Measurements from ENCODE around the gene TRAPPC8. TPM values are rescaled to one million over a fixed set of nuclear protein-coding genes. Genes with fewer than 3 reads are reported as not detected.
"Not testable (repeated sequence)": the region's sequence is repeated elsewhere in the genome, so short reads cannot be mapped to it uniquely, and the experiment has no call there.

Gene TRAPPC8
- total and polyA plus RNA-seq, 4 donors, result 16.8 to 47.1 (median 29.3) TPM

- 88 to 97% methylated on average over 7 of the region's 7 CpGs for WGBS, 2 donors
- DNase-seq; H3K9me3 ChIP-seq (ENCODE audit: control insufficient read depth, low read length); intact Hi-C loops (cut with DNase I); ATAC-seq (ENCODE audit: low FRiP score); H3K36me3 ChIP-seq (ENCODE audit: control insufficient read depth in 1 of 2, insufficient read depth in 2 of 2, low read length in 1 of 2); H3K27ac ChIP-seq (ENCODE audit: low read depth in 1 of 2, low read length in 2 of 2); H3K27me3 ChIP-seq (ENCODE audit: control insufficient read depth in 1 of 2, insufficient read depth in 2 of 2, low read length in 1 of 2); H3K4me1 ChIP-seq (ENCODE audit: control insufficient read depth in 1 of 2, insufficient read depth in 2 of 2, low read length in 2 of 2); H3K4me3 ChIP-seq (ENCODE audit: low read length in 2 of 2): not testable (repeated sequence)
Measured at GRCh38 chr18:31899771-31900170, 43.2 kb downstream of the TRAPPC8 start.

DNA sequence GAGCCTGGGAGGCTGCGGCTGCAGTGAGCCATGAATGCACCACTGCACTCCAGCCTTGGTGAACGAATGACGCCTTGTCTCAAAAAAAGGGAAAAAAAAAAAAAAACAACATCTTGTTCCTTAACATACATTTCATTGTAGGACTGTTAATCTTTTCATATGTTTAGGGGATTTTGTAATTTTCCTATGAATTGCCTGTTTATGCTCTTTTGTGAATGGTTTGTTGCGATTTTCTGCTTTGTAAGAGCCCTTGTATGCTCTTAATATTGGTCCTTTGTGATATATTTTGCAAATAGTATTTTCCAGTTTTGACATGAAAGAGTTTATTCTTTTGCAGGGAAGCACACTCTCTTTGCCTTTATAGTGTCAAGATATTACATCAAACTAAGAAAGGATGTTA lies 50.0 kb downstream of the TRAPPC8 start:
- no peak for DNase-seq
- intact Hi-C loops (cut with DNase I), result no loop called here
- 97 to 100% methylated on average over 4 of the region's 4 CpGs for WGBS, 2 donors

GRCh38 chr18:31891566-31891965 lies 51.4 kb downstream of the TRAPPC8 start:
- Histone ChIP-seq H3K27me3 (ENCODE audit: control insufficient read depth in 1 of 2, insufficient read depth in 2 of 2, low read length in 1 of 2) (no peaks in the 10 kb centered on the region), H3K4me1 (ENCODE audit: control insufficient read depth in 1 of 2, insufficient read depth in 2 of 2, low read length in 2 of 2) (no peaks in the 10 kb centered on the region), H3K36me3 (ENCODE audit: control insufficient read depth in 1 of 2, insufficient read depth in 2 of 2, low read length in 1 of 2) (peaks cover 0 to 3% of the 10 kb centered on the region in 2 donors), H3K27ac (ENCODE audit: low read depth in 1 of 2, low read length in 2 of 2) (no peak overlapping the region), H3K4me3 (ENCODE audit: low read length in 2 of 2) (no peak overlapping the region), H3K9me3 (ENCODE audit: control insufficient read depth, low read length) (no peaks in the 10 kb centered on the region)
- intact Hi-C loops (cut with DNase I), result no loop called here
- ATAC-seq (ENCODE audit: low FRiP score) (no peak), DNase-seq (no peak)
- WGBS, 2 donors, result 90 to 95% methylated on average over 3 of the region's 3 CpGs

More for the DNA sequence above, 50.0 kb downstream of the TRAPPC8 start:
- Histone ChIP-seq H3K4me1 (ENCODE audit: control insufficient read depth in 1 of 2, insufficient read depth in 2 of 2, low read length in 2 of 2) (no peaks in the 10 kb centered on the region), H3K4me3 (ENCODE audit: low read length in 2 of 2) (no peak overlapping the region), H3K9me3 (ENCODE audit: control insufficient read depth, low read length) (no peaks in the 10 kb centered on the region), H3K27ac (ENCODE audit: low read depth in 1 of 2, low read length in 2 of 2) (no peak overlapping the region), H3K36me3 (ENCODE audit: control insufficient read depth in 1 of 2, insufficient read depth in 2 of 2, low read length in 1 of 2) (peaks cover 0 to 3% of the 10 kb centered on the region in 2 donors), H3K27me3 (ENCODE audit: control insufficient read depth in 1 of 2, insufficient read depth in 2 of 2, low read length in 1 of 2) (no peaks in the 10 kb centered on the region)
- ATAC-seq (ENCODE audit: low FRiP score), result no peak

DNA sequence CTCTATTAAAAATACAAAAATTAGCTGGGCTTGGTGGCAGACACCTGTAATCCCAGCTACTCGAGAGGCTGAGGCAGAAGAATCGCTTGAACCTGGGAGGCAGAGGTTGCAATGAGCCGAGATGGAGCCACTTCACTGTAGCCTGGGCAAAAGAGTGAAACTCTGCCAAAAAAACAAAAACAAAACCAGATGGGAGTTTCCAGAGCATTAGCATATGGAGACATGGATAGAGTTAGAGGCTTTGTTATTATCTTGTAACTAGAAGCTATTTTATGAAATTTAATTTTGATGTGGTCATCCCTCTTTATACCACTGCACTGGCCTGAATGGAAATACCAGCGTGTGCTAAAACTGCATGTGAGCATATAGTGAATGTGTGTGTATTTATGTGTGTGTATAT lies 58.9 kb downstream of the TRAPPC8 start:
- intact Hi-C loops (cut with DNase I), result no loop called here
- no peak overlapping the region for H3K27ac ChIP-seq (ENCODE audit: low read depth in 1 of 2, low read length in 2 of 2)
- no peaks in the 10 kb centered on the region for H3K36me3 ChIP-seq (ENCODE audit: control insufficient read depth in 1 of 2, insufficient read depth in 2 of 2, low read length in 1 of 2)
- ATAC-seq (ENCODE audit: low FRiP score) (no peak), DNase-seq (no peak)
- 97% methylated on average over 4 of the region's 4 CpGs for WGBS, 2 donors
- no peak overlapping the region for H3K4me3 ChIP-seq (ENCODE audit: low read length in 2 of 2)
- H3K9me3 ChIP-seq (ENCODE audit: control insufficient read depth, low read length), result no peaks in the 10 kb centered on the region
- no peaks in the 10 kb centered on the region for H3K4me1 ChIP-seq (ENCODE audit: control insufficient read depth in 1 of 2, insufficient read depth in 2 of 2, low read length in 2 of 2)
- no peaks in the 10 kb centered on the region for H3K27me3 ChIP-seq (ENCODE audit: control insufficient read depth in 1 of 2, insufficient read depth in 2 of 2, low read length in 1 of 2)

DNA sequence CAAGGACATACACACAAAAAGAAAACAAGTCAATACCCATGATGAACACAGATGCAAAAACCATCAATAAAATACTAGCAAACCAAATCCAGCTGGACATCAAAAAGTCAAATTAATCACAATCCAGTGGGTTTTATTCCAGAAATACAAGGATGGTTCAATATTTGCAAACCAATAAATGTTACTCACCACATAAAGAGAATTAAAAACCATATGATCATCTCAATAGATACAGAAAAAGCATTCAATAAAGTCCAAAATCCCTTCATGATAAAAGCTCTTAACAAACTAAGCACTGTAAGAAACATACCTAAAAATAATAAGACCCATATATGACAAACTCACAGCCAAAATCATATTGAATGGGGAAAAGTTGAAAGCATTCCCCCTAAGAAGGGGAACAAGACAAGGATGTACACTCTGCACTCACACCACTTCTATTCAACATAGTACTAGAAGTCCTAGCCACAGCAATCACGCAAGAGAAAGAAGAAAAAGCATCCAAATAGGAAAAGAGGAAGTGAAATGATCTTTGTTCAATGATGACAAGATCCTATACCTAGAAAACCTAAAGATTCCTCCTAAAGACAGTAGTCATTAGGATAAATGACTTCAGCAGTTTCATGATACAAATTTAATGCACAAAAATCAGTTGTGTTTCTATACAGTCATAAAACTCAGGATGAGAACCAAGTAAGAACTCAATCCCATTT lies 62.6 kb downstream of the TRAPPC8 start:
- 98 to 100% methylated on average over 1 of the region's 1 CpG for WGBS, 2 donors
- DNase-seq (no peak), ATAC-seq (ENCODE audit: low FRiP score) (no peak)
- no peaks in the 10 kb centered on the region for H3K27me3 ChIP-seq (ENCODE audit: control insufficient read depth in 1 of 2, insufficient read depth in 2 of 2, low read length in 1 of 2)
- no peak overlapping the region for H3K4me3 ChIP-seq (ENCODE audit: low read length in 2 of 2)
- no peaks in the 10 kb centered on the region for H3K4me1 ChIP-seq (ENCODE audit: control insufficient read depth in 1 of 2, insufficient read depth in 2 of 2, low read length in 2 of 2)
- peaks cover 0 to 1% of the 10 kb centered on the region in 2 donors for H3K36me3 ChIP-seq (ENCODE audit: control insufficient read depth in 1 of 2, insufficient read depth in 2 of 2, low read length in 1 of 2)
- intact Hi-C loops (cut with DNase I), result no loop called here
- H3K9me3 ChIP-seq (ENCODE audit: control insufficient read depth, low read length), result no peaks in the 10 kb centered on the region
- H3K27ac ChIP-seq (ENCODE audit: low read depth in 1 of 2, low read length in 2 of 2), result no peak overlapping the region

DNA sequence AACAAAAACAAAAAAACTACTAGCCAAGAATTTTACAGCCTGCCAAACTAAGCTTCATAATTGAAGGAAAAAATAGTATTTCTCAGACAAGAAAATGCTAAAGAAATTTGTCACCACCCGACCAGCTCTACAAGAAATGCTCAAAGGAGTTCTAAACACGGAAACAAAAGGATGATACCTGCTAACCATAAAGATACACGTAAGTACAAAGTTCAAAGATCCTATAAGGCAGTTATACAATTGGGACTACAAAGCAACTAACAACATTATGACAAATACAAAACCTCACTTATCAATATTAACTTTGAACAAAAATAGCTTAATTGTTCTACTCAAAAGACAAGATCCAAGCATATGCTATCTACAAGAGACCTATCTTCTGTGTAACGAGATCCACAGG lies 64.6 kb downstream of the TRAPPC8 start:
- intact Hi-C loops (cut with DNase I), result no loop called here
- WGBS, 2 donors, result 94 to 95% methylated on average over 4 of the region's 4 CpGs
- peaks cover 0 to 2% of the 10 kb centered on the region in 2 donors for H3K36me3 ChIP-seq (ENCODE audit: control insufficient read depth in 1 of 2, insufficient read depth in 2 of 2, low read length in 1 of 2)
- ATAC-seq (ENCODE audit: low FRiP score) (no peak), DNase-seq (no peak)
- no peak overlapping the region for H3K27ac ChIP-seq (ENCODE audit: low read depth in 1 of 2, low read length in 2 of 2)
- no peaks in the 10 kb centered on the region for H3K9me3 ChIP-seq (ENCODE audit: control insufficient read depth, low read length)
- no peaks in the 10 kb centered on the region for H3K27me3 ChIP-seq (ENCODE audit: control insufficient read depth in 1 of 2, insufficient read depth in 2 of 2, low read length in 1 of 2)
- no peak overlapping the region for H3K4me3 ChIP-seq (ENCODE audit: low read length in 2 of 2)
- H3K4me1 ChIP-seq (ENCODE audit: control insufficient read depth in 1 of 2, insufficient read depth in 2 of 2, low read length in 2 of 2), result no peaks in the 10 kb centered on the region

DNA sequence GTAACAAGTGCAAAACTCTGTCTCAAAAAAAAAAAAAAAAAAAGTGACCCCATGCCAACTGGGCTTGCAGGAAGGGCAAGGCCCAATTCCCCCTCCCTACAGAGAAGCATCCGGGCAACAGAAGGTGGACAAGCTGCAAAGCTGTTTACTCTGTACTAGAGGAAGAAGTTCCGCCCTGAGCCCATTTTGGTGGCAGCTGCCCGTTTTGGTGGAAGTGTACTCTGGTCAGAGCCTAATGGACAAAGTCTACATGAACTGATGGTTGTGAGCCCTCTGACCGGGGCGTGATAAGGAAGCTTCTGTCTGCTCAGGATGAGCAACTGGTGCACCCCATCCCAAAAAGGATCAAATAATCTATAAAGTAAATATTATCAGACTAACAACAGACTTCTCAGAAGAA lies 65.0 kb downstream of the TRAPPC8 start:
- Histone ChIP-seq H3K27me3 (ENCODE audit: control insufficient read depth in 1 of 2, insufficient read depth in 2 of 2, low read length in 1 of 2) (no peaks in the 10 kb centered on the region), H3K4me1 (ENCODE audit: control insufficient read depth in 1 of 2, insufficient read depth in 2 of 2, low read length in 2 of 2) (no peaks in the 10 kb centered on the region), H3K9me3 (ENCODE audit: control insufficient read depth, low read length) (no peaks in the 10 kb centered on the region), H3K36me3 (ENCODE audit: control insufficient read depth in 1 of 2, insufficient read depth in 2 of 2, low read length in 1 of 2) (peaks cover 0 to 2% of the 10 kb centered on the region in 2 donors), H3K27ac (ENCODE audit: low read depth in 1 of 2, low read length in 2 of 2) (no peak overlapping the region), H3K4me3 (ENCODE audit: low read length in 2 of 2) (no peak overlapping the region)
- no peak for DNase-seq
- intact Hi-C loops (cut with DNase I), result no loop called here
- no peak for ATAC-seq (ENCODE audit: low FRiP score)
- 97% methylated on average over 5 of the region's 5 CpGs for WGBS, 2 donors

GRCh38 chr18:31876707-31877106 lies 66.2 kb downstream of the TRAPPC8 start:
- Histone ChIP-seq H3K9me3 (ENCODE audit: control insufficient read depth, low read length) (no peaks in the 10 kb centered on the region), H3K36me3 (ENCODE audit: control insufficient read depth in 1 of 2, insufficient read depth in 2 of 2, low read length in 1 of 2) (peaks cover 0 to 2% of the 10 kb centered on the region in 2 donors), H3K27ac (ENCODE audit: low read depth in 1 of 2, low read length in 2 of 2) (no peak overlapping the region), H3K4me1 (ENCODE audit: control insufficient read depth in 1 of 2, insufficient read depth in 2 of 2, low read length in 2 of 2) (no peaks in the 10 kb centered on the region), H3K27me3 (ENCODE audit: control insufficient read depth in 1 of 2, insufficient read depth in 2 of 2, low read length in 1 of 2) (no peaks in the 10 kb centered on the region), H3K4me3 (ENCODE audit: low read length in 2 of 2) (no peak overlapping the region)
- WGBS, 2 donors, result 76 to 92% methylated on average over 4 of the region's 4 CpGs
- no peak for DNase-seq
- no peak for ATAC-seq (ENCODE audit: low FRiP score)
- intact Hi-C loops (cut with DNase I), result no loop called here

- Histone ChIP-seq H3K27ac (ENCODE audit: low read depth in 1 of 2, low read length in 2 of 2) (no peak overlapping the region), H3K9me3 (ENCODE audit: control insufficient read depth, low read length) (no peaks in the 10 kb centered on the region), H3K36me3 (ENCODE audit: control insufficient read depth in 1 of 2, insufficient read depth in 2 of 2, low read length in 1 of 2) (peaks cover 0 to 2% of the 10 kb centered on the region in 2 donors), H3K4me3 (ENCODE audit: low read length in 2 of 2) (no peak overlapping the region), H3K4me1 (ENCODE audit: control insufficient read depth in 1 of 2, insufficient read depth in 2 of 2, low read length in 2 of 2) (no peaks in the 10 kb centered on the region), H3K27me3 (ENCODE audit: control insufficient read depth in 1 of 2, insufficient read depth in 2 of 2, low read length in 1 of 2) (no peaks in the 10 kb centered on the region)
- DNase-seq (no peak), ATAC-seq (ENCODE audit: low FRiP score) (no peak)
- intact Hi-C loops (cut with DNase I), result no loop called here
- 84 to 92% methylated on average over 2 of the region's 2 CpGs for WGBS, 2 donors
Measured at GRCh38 chr18:31875301-31875700, 67.6 kb downstream of the TRAPPC8 start.

Measured in aorta (tissue), 5 donors.